Activated naive CD8-positive, alpha-beta T cell treated with anti-CD3 and anti-CD28 coated beads, Interleukin-2, amount 50 U/mL, for 24 hours (primary cell): Measurements from ENCODE around the gene TMEM14B.
"Not testable (repeated sequence)": the region's sequence is repeated elsewhere in the genome, so short reads cannot be mapped to it uniquely, and the experiment has no call there.

Experiments
- ATAC-seq: fragments of 150-1000 bp; cut with Tn5 transposase; one replicate; pipeline ENCODE4 v1.10.0; 2021
- DNase-seq: peaks from one replicate; pipeline ENCODE4 v3.0.0; 2021
- H3K27ac Mint-ChIP-seq: one replicate; pipeline ENCODE4 v1.8.0; 2021; ENCODE audit warnings: mild to moderate bottlenecking, mixed read lengths
- H3K27me3 Mint-ChIP-seq: one replicate; pipeline ENCODE4 v1.8.0; 2021; ENCODE audit warnings: mixed read lengths
- H3K36me3 Mint-ChIP-seq: one replicate; pipeline ENCODE4 v1.8.0; 2021; ENCODE audit warnings: low read depth, mixed read lengths
- H3K4me1 Mint-ChIP-seq: one replicate; pipeline ENCODE4 v1.8.0; 2021; ENCODE audit warnings: mixed read lengths
- H3K4me3 Mint-ChIP-seq: one replicate; pipeline ENCODE4 v1.8.0; 2021; ENCODE audit warnings: mild to moderate bottlenecking, moderate library complexity, mixed read lengths
- H3K9me3 Mint-ChIP-seq: one replicate; pipeline ENCODE4 v1.8.0; 2021; ENCODE audit warnings: mixed read lengths

The TMEM14B gene

GRCh38 chr6:10733151-10733715 is 14.4 kb upstream of the TMEM14B start:
- DNase-seq (no peak), ATAC-seq (no peak)
- Mint-ChIP-seq H3K4me1 (no peaks in the 10 kb centered on the region), H3K36me3 (peaks cover 13% of the 10 kb centered on the region), H3K27me3 (no peaks in the 10 kb centered on the region), H3K9me3 (no peaks in the 10 kb centered on the region), H3K4me3 (no peak overlapping the region), H3K27ac (no peak overlapping the region)

- H3K36me3 Mint-ChIP-seq = peaks cover 12% of the 10 kb centered on the region
- H3K9me3 Mint-ChIP-seq = no peaks in the 10 kb centered on the region
- no peak for ATAC-seq
- no peaks in the 10 kb centered on the region for H3K4me1 Mint-ChIP-seq
- H3K27me3 Mint-ChIP-seq = no peaks in the 10 kb centered on the region
- no peak overlapping the region for H3K4me3 Mint-ChIP-seq
- DNase-seq = no peak
- H3K27ac Mint-ChIP-seq = no peak overlapping the region
Observed at GRCh38 chr6:10733863-10734262, 13.7 kb upstream of the TMEM14B start.

GRCh38 chr6:10736731-10737130 is 10.9 kb upstream of the TMEM14B start:
- DNase-seq = no peak
- H3K27me3 Mint-ChIP-seq = no peaks in the 10 kb centered on the region
- H3K9me3 Mint-ChIP-seq = no peaks in the 10 kb centered on the region
- H3K27ac Mint-ChIP-seq = no peak overlapping the region
- H3K36me3 Mint-ChIP-seq = peaks cover 6% of the 10 kb centered on the region
- ATAC-seq = no peak
- no peak overlapping the region for H3K4me3 Mint-ChIP-seq
- H3K4me1 Mint-ChIP-seq = no peaks in the 10 kb centered on the region

GRCh38 chr6:10740061-10740460 is 7.5 kb upstream of the TMEM14B start:
- no peak for ATAC-seq

GRCh38 chr6:10741643-10742042 is 6.0 kb upstream of the TMEM14B start:
- H3K27ac Mint-ChIP-seq, DNase-seq, H3K9me3 Mint-ChIP-seq, H3K27me3 Mint-ChIP-seq, H3K4me1 Mint-ChIP-seq, ATAC-seq, H3K4me3 Mint-ChIP-seq, H3K36me3 Mint-ChIP-seq: not testable (repeated sequence)

More at GRCh38 chr6:10740061-10740460, 7.5 kb upstream of the TMEM14B start:
- DNase-seq = no peak
- Mint-ChIP-seq H3K27ac (no peak overlapping the region), H3K4me1 (no peaks in the 10 kb centered on the region), H3K9me3 (no peaks in the 10 kb centered on the region), H3K36me3 (peaks cover 2% of the 10 kb centered on the region), H3K4me3 (no peak overlapping the region), H3K27me3 (no peaks in the 10 kb centered on the region)

- DNase-seq (no peak), ATAC-seq (no peak)
- Mint-ChIP-seq H3K27ac (no peak overlapping the region), H3K27me3 (no peaks in the 10 kb centered on the region), H3K4me3 (no peak overlapping the region), H3K4me1 (peaks cover 12% of the 10 kb centered on the region), H3K36me3 (peaks cover 2% of the 10 kb centered on the region), H3K9me3 (no peaks in the 10 kb centered on the region)
Observed at GRCh38 chr6:10742251-10742650, 5.4 kb upstream of the TMEM14B start.

GRCh38 chr6:10743515-10743914 is 4.1 kb upstream of the TMEM14B start:
- Mint-ChIP-seq H3K36me3 (peaks cover 6% of the 10 kb centered on the region), H3K4me3 (no peak overlapping the region), H3K4me1 (peaks cover 13% of the 10 kb centered on the region), H3K27me3 (no peaks in the 10 kb centered on the region), H3K27ac (no peak overlapping the region), H3K9me3 (no peaks in the 10 kb centered on the region)
- ATAC-seq (no peak), DNase-seq (no peak)

- H3K27me3 Mint-ChIP-seq = no peaks in the 10 kb centered on the region
- H3K9me3 Mint-ChIP-seq = no peaks in the 10 kb centered on the region
- DNase-seq = no peak
- H3K4me1 Mint-ChIP-seq = peaks cover 27% of the 10 kb centered on the region
- ATAC-seq = no peak
- H3K36me3 Mint-ChIP-seq = peaks cover 10% of the 10 kb centered on the region
- H3K27ac Mint-ChIP-seq = no peak overlapping the region
- no peak overlapping the region for H3K4me3 Mint-ChIP-seq
Observed at GRCh38 chr6:10745116-10745515, 2.5 kb upstream of the TMEM14B start.

- H3K4me1 Mint-ChIP-seq = peaks cover 35% of the 10 kb centered on the region
- ATAC-seq (no peak), DNase-seq (no peak)
- H3K4me3 Mint-ChIP-seq = peak overlapping the region; percentile 83
- H3K9me3 Mint-ChIP-seq = no peaks in the 10 kb centered on the region
- H3K36me3 Mint-ChIP-seq = peaks cover 19% of the 10 kb centered on the region
- peak overlapping the region; percentile 96 for H3K27ac Mint-ChIP-seq
- no peaks in the 10 kb centered on the region for H3K27me3 Mint-ChIP-seq
Observed at GRCh38 chr6:10746915-10747250, 722 bp upstream of the TMEM14B start.

- DNase-seq = no peak
- H3K27me3 Mint-ChIP-seq = no peaks in the 10 kb centered on the region
- H3K4me1 Mint-ChIP-seq = peaks cover 45% of the 10 kb centered on the region
- no peak overlapping the region for H3K27ac Mint-ChIP-seq
- H3K36me3 Mint-ChIP-seq = peaks cover 34% of the 10 kb centered on the region
- peak overlapping the region; percentile 83 for H3K4me3 Mint-ChIP-seq
- no peak for ATAC-seq
- H3K9me3 Mint-ChIP-seq = no peaks in the 10 kb centered on the region
Observed at GRCh38 chr6:10749734-10750133, 2.1 kb downstream of the TMEM14B start.

GRCh38 chr6:10750568-10750967 is 3.0 kb downstream of the TMEM14B start:
- not testable (repeated sequence) for H3K4me3 Mint-ChIP-seq, ATAC-seq, H3K9me3 Mint-ChIP-seq, H3K27me3 Mint-ChIP-seq, DNase-seq, H3K27ac Mint-ChIP-seq
- Mint-ChIP-seq H3K4me1 (peaks cover 52% of the 10 kb centered on the region), H3K36me3 (peaks cover 42% of the 10 kb centered on the region)

GRCh38 chr6:10751757-10752156 is 4.2 kb downstream of the TMEM14B start:
- H3K4me1 Mint-ChIP-seq = peaks cover 52% of the 10 kb centered on the region
- H3K9me3 Mint-ChIP-seq, ATAC-seq, DNase-seq, H3K4me3 Mint-ChIP-seq, H3K27me3 Mint-ChIP-seq: not testable (repeated sequence)
- H3K36me3 Mint-ChIP-seq = peaks cover 50% of the 10 kb centered on the region
- peak overlapping the region; percentile 63 for H3K27ac Mint-ChIP-seq

- H3K4me1 Mint-ChIP-seq = peaks cover 38% of the 10 kb centered on the region
- no peaks in the 10 kb centered on the region for H3K27me3 Mint-ChIP-seq
- DNase-seq = no peak
- H3K36me3 Mint-ChIP-seq = peaks cover 62% of the 10 kb centered on the region
- H3K27ac Mint-ChIP-seq = peak overlapping the region; percentile 10
- no peaks in the 10 kb centered on the region for H3K9me3 Mint-ChIP-seq
- H3K4me3 Mint-ChIP-seq = no peak overlapping the region
- ATAC-seq = no peak
Observed at GRCh38 chr6:10756085-10756484, 8.5 kb downstream of the TMEM14B start.

- peaks cover 50% of the 10 kb centered on the region for H3K36me3 Mint-ChIP-seq
- no peaks in the 10 kb centered on the region for H3K9me3 Mint-ChIP-seq
- DNase-seq = no peak
- H3K27ac Mint-ChIP-seq = peak overlapping the region; percentile 37
- ATAC-seq = peak; percentile 49
- H3K4me1 Mint-ChIP-seq = peaks cover 30% of the 10 kb centered on the region
- H3K27me3 Mint-ChIP-seq = no peaks in the 10 kb centered on the region
- no peak overlapping the region for H3K4me3 Mint-ChIP-seq
Observed at GRCh38 chr6:10759312-10759839, 11.8 kb downstream of the TMEM14B start.

- peak; percentile 33 for ATAC-seq
- H3K36me3 Mint-ChIP-seq = peaks cover 45% of the 10 kb centered on the region
Observed at GRCh38 chr6:10759884-10760329, 12.3 kb downstream of the TMEM14B start.

GRCh38 chr6:10763006-10763405 is 15.4 kb downstream of the TMEM14B start:
- H3K36me3 Mint-ChIP-seq = peaks cover 19% of the 10 kb centered on the region
- H3K27me3 Mint-ChIP-seq = no peaks in the 10 kb centered on the region
- no peak overlapping the region for H3K27ac Mint-ChIP-seq
- no peak for ATAC-seq
- H3K4me1 Mint-ChIP-seq = peaks cover 11% of the 10 kb centered on the region
- no peak overlapping the region for H3K4me3 Mint-ChIP-seq
- H3K9me3 Mint-ChIP-seq = no peaks in the 10 kb centered on the region
- no peak for DNase-seq

More at GRCh38 chr6:10759884-10760329, 12.3 kb downstream of the TMEM14B start:
- H3K4me3 Mint-ChIP-seq = no peak overlapping the region
- no peaks in the 10 kb centered on the region for H3K27me3 Mint-ChIP-seq
- peaks cover 25% of the 10 kb centered on the region for H3K4me1 Mint-ChIP-seq
- no peaks in the 10 kb centered on the region for H3K9me3 Mint-ChIP-seq
- H3K27ac Mint-ChIP-seq = peak overlapping the region; percentile 45
- no peak for DNase-seq
